A673 (cell line): ENCODE results near the gene PGLYRP3.

Experiments
- CTCF ChIP-seq: fragments of 300-800, 200-600 bp; sonication (generic); conservative IDR thresholded peaks from 2 replicates; pipeline ENCODE4 v1.5.1; 2017; ENCODE audit warnings: low read depth, mild to moderate bottlenecking, antibody characterized with exemption, low read length, moderate library complexity, mixed read lengths
- EZH2 ChIP-seq: fragments of 200-600 bp; sonication (generic); IDR thresholded peaks from 2 replicates; pipeline ENCODE4 v1.6.1; 2017; ENCODE audit warnings: borderline replicate concordance, low read depth, mild to moderate bottlenecking, mixed read lengths, antibody characterized with exemption, low read length; ENCODE audit not compliant: poor library complexity, severe bottlenecking

- TF ChIP-seq EZH2 (no peak), CTCF (no peak)
Observed at GRCh38 chr1:153312570-153313186, at the start of gene PGLYRP3.
